HG03575 (cell line): ENCODE data around the gene ULK1.
"Not testable (repeated sequence)": the region's sequence is repeated elsewhere in the genome, so short reads cannot be mapped to it uniquely, and the experiment has no call there.

Source experiments
- ATAC-seq: cut with Tn5 transposase; IDR thresholded peaks from one replicate; pipeline ENCODE4 v1.9.1; 2021; ENCODE audit not compliant: unreplicated experiment, insufficient number of reproducible peaks, low FRiP score; ENCODE audit errors: extremely low read depth

ULK1 gene

DNA sequence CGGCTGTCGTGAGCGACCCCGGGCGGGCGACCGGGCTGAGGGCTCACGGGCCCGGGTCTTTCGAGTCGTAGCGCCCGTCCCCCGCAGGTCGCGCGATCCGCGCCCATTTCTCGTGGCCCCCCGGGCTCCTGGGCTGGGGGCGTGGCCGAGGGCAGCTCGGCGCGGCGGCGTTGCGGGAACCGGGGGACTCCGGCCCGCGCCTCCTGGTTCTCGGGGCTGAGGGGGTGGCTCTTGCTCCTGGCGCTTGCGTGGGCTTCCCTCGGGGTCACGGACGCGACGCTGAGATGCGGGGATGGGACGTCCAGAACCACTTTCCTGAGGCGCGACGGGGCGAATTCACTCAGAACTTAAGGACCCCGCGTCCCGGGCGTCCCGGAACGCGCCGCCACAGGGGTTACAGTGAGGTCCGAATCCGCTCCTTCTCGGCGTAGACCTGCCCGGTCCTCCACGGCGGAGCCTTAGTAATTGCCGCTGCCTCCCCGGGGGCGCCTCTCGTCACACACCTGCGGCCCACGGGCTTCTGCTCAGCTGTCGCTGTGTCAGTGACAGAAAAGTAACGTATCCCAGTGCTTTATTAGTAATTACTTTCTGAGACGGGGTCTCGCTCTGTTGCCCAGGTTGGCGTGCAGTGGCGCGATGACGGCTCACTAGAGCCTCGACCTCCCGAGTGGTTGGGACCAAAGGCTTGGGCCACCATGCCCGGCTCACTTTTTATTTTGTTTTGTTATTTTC lies 55.9 kb downstream of the ULK1 start:
- no peak for ATAC-seq

DNA sequence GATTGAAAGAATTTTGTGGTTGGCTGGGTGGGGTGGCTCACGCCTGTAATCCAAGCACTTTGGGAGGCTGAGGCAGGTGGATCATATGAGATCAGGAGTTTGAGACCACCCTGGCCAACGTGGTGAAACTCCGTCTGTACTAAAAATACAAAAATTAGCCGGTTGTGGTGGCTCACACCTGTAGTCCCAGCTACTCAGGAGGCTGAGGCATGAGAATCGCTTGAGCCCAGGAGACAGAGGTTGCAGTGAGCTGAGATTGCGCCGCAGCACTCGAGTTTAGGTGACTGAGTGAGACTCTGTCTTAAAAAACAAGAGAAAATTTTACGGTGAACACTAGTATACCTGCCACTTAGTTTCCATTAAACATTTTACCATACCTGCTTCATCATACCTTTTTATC lies 59.4 kb downstream of the ULK1 start:
- ATAC-seq, result not testable (repeated sequence)

DNA sequence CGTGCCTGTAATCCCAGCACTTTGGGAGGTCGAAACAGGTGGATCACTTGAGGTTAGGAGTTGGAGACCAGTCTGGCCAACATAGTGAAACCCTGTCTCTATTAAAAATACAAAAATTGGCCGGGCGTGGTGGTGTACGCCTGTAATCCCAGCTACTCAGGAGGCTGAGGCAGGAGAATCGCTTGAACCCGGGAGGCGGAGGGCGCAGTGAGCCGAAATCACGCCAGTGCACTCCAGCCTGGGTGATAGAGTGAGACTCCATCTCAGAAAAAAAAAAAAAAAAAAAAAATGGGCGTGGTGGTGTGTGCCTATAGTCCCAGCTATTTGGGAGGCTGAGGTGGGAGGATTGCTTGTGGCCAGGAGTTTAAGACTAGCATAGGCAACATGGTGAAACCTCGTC lies 60.0 kb downstream of the ULK1 start:
- ATAC-seq, result not testable (repeated sequence)

DNA sequence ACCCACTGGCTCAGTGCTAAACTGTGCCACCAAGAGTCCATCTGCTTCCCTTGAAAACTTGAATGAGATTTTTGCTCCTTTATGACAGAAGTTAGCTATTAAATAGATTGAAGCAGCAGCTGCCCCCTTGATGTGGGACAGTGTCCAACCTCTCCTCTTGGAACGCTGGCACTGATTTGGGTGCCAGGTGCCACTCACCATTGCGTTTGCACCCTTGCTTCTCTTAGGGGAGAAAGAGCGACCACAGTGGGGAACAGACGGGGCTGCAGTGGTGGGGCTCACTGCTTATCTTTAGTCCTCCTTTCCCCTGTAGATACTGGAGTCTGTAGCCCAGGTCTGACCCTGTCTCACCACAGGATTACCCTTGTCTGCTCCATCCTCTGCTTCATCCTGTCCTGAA lies 64.7 kb downstream of the ULK1 start:
- ATAC-seq, result no peak

DNA sequence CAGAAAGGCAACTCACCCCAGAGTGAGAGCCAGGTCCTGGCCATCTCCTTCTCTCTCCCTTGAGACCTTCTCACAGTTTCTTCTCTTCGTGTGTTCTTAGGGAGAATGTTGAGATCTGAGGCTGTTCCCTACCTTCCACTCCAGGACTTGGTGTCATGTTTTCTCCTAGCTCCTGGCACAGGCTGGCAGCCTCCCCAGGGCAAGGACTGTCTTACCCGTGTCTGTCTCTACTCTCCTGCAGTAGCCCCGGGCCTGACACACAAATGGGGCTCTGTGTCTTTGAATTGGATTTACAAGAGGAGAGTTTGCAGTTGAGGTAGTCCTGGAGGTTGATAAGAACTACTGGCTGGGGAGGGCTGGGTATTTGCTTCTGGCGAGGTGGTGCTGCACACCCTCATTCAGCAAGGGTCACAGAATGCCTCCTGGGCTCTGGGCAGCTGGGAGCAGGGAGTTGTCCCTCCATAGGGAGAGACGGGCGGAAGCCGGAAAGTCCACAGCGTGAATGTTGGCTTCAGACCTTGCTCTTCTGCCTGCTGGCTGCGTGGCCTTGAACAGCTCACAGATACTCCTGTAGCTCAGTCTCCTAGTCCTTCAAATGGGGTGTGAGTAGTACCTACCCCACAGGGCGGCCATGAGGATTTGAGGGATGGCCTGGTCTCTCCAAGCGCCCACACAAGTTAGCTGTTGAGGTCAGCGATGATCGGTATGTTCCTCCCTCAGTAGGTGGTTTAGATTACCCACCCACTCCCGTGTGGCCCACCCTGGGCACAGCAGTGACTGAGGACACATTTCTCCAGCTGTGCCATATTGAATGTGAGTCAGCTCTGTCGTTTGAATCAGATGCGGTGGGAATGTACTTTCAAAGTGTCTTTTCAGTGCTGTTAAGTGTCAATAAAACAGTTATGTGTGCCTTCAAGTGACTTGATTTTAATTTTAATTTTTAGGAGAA lies 65.5 kb downstream of the ULK1 start:
- ATAC-seq, result no peak

DNA sequence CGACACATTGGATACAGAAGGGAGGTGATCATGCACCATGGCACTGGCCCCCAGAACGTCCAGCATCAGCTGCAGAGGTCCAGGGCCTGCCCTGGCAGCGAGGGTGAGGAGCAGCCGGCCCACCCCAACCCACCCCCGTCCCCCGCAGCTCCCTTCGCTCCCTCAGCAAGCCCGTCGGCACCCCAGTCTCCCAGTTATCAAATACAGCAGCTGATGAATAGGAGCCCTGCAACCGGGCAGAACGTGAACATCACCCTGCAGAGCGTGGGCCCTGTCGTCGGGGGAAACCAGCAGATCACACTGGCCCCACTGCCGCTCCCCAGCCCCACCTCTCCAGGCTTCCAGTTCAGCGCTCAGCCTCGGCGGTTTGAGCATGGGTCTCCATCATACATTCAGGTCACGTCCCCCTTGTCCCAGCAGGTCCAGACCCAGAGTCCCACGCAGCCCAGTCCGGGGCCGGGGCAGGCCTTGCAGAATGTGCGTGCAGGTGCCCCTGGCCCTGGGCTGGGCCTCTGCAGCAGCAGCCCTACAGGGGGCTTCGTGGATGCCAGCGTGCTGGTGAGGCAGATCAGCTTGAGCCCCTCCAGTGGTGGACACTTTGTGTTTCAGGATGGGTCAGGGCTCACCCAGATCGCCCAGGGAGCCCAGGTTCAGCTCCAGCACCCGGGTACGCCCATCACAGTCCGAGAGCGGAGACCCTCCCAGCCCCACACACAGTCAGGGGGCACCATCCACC lies 66.3 kb downstream of the ULK1 start:
- ATAC-seq, result not testable (repeated sequence)

DNA sequence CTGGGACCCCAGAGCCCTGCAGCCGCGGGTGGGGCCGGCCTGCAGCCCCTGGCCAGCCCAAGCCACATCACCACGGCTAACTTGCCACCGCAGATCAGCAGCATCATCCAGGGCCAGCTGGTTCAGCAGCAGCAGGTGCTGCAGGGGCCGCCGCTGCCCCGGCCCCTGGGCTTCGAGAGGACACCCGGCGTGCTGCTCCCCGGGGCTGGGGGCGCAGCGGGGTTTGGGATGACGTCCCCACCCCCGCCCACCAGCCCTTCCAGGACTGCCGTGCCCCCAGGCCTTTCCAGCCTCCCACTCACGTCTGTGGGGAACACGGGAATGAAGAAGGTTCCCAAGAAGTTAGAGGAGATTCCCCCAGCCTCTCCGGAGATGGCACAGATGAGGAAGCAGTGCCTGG lies 66.9 kb downstream of the ULK1 start:
- ATAC-seq, result not testable (repeated sequence)

DNA sequence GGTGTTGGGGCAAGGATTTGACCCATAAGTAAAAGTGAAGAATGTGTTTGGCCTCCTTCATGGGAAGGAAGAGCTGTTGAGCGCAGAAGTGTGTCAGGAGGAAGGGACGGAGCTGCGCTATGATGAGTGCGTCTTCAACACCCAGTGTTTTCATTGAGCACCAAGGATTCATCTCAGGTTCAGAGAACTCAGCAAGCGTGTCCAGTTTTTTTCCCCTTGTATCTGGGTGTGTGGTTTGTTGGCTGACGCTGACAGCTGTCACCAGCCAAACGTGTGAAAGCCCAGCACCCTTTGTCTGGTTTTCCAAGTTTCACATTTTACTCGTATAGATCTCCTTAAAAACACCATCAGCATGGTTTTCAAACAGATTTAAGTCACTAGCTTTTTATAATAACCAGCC lies 67.6 kb downstream of the ULK1 start:
- ATAC-seq, result no peak

DNA sequence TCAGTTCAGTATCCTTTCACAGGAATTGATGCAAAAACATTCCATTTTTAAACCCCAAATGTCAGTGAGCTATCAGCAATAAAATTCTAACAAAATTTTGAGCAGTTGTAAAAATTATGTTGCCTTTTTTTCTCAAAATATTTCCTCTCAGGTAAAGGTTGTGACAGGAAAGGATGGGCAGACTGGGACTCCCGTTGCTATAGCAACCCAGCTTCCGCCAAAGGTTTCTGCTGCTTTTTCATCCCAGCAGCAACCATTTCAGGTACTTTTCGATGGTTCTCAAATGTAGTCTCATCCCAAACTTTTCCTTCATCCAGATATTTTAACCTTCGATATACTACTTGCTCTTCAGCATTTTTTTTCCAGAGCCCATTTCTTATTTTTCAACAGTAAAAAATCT lies 69.0 kb downstream of the ULK1 start:
- no peak for ATAC-seq

DNA sequence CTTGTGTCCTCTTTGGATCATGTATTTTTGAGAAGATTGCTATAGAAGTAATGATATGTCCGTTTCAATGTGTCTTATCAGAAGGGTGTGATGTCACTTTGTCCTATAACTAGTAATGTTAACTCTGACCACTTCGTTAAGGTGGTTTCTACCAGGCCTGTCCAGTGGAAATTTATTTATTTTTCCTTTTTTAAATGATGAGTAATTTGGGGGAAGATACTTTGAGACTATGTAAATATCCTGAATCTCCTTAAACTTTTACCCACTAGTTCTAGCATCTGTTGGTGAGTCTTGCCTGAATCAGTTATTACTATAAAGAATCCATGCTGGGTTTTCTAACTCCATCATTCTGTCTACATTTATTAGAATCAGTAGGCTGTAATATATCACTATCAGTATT lies 70.7 kb downstream of the ULK1 start:
- no peak for ATAC-seq

DNA sequence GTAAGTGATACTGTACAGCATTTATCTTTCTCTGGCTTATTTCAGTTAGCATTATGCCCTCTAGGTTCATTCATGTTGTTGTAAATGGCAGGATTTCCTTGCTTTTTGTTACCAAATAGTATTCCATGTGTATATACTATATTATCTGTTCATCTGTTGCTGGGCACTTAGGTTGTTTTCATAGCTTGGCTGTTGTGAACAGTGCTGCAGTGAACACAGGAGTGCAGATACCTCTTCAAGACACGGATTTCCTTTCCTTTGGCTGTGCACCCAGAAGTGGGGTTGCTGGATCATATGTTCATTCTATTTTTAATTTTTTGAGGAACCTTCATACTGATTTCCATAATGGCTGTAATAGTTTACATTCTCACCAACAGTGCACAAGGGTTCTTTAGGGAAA lies 76.8 kb downstream of the ULK1 start:
- no peak for ATAC-seq
